Right lobe of liver (tissue), 4 donors: ENCODE results near the gene GLT8D2.

Experiments used
- CTCF ChIP-seq, 4 donors: fragments of 200-600 bp in 3 of 4; fragments of 450-650 bp in 1 of 4; IDR thresholded peaks; one replicate each; pipeline versions ENCODE4 v1.5.1 to v1.8.0; 2016 to 2022; ENCODE audit warnings: antibody characterized with exemption in 4 of 4, mild to moderate bottlenecking in 2 of 4
- POLR2A ChIP-seq: fragments of 450-650 bp; IDR thresholded peaks from one replicate; pipeline ENCODE4 v1.6.1; 2017; ENCODE audit warnings: antibody characterized with exemption, mild to moderate bottlenecking
- donor health status: DM: no; HTN: no; CAD: no.
- donor health status: DM: no; HTN: no; CAD: no.
- donor health status: DM: no; HTN: yes; CAD: no.

- no peak for TF ChIP-seq CTCF (IDR thresholded peaks at IDR 0.05)
- no peak for TF ChIP-seq POLR2A
Measured at GRCh38 chr12:104060791-104061190, 10.8 kb upstream of the GLT8D2 start.
